ENCODE data around the gene AFAP1L1.

DNA sequence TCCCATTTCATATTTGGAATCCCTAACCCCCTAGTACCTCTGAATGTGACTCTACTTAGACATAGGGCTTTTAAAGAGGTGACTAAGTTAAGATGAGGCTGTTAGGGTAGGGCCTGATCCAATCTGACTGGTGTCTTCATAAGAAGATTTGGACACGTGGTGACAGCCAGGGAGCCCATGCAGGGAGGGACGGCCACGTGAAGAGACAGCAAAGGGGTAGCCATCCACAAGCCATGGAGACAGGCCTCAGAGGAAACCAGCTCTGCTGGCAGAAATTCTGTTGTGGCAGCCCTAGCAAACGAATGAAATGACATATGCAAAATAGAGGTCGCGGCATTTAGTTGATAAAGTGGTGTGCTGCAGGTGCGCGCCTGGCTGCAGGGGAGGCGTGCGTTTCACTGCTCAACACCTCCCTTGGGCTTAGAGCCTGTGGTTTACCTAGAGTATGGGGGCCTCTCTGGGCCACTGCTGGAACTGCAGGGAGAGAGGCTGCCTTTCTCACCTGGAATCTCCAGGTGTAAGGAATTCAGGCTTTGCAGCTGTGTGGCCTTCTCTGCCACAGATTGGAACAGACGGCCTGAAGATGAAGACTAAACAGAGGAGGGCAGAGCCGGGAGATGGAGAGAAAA is 7.1 kb upstream of the AFAP1L1 start:
- TF ChIP-seq, protein P1, sequence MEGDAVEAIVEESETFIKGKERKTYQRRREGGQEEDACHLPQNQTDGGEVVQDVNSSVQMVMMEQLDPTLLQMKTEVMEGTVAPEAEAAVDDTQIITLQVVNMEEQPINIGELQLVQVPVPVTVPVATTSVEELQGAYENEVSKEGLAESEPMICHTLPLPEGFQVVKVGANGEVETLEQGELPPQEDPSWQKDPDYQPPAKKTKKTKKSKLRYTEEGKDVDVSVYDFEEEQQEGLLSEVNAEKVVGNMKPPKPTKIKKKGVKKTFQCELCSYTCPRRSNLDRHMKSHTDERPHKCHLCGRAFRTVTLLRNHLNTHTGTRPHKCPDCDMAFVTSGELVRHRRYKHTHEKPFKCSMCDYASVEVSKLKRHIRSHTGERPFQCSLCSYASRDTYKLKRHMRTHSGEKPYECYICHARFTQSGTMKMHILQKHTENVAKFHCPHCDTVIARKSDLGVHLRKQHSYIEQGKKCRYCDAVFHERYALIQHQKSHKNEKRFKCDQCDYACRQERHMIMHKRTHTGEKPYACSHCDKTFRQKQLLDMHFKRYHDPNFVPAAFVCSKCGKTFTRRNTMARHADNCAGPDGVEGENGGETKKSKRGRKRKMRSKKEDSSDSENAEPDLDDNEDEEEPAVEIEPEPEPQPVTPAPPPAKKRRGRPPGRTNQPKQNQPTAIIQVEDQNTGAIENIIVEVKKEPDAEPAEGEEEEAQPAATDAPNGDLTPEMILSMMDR (IDR thresholded peaks at IDR 0.05) = peak; percentile 72
- no peak for TF ChIP-seq POLR2AphosphoS5 (IDR thresholded peaks at IDR 0.05; ENCODE audit: low read depth, low read length)
